ENCODE results near the gene FAM181A.

FAM181A gene

GRCh38 chr14:93945070-93945399 lies 17.9 kb downstream of the FAM181A start:
- Histone ChIP-seq H3K36me3 (ENCODE audit: low read length) (peaks cover 12% of the 10 kb centered on the region), H3K9me3 (ENCODE audit: insufficient read depth, low read length) (no peaks in the 10 kb centered on the region), H4K20me1 (ENCODE audit: low read depth, low read length) (no peaks in the 10 kb centered on the region), H3K4me3 (ENCODE audit: insufficient read depth, low read length, poor library complexity, severe bottlenecking) (no peak overlapping the region), H3K9ac (ENCODE audit: low read length) (no peak overlapping the region), H3K4me2 (ENCODE audit: low read depth, low read length, poor library complexity, severe bottlenecking) (no peak overlapping the region), H2AFZ (ENCODE audit: low read depth, low read length, severe bottlenecking) (no peak overlapping the region), H3K27me3 (ENCODE audit: low read length) (no peaks in the 10 kb centered on the region), H3K79me2 (ENCODE audit: insufficient read depth, low read length) (no peaks in the 10 kb centered on the region), H3K27ac (ENCODE audit: low read depth, low read length) (no peak overlapping the region), H3F3A (ENCODE audit: insufficient read depth) (peaks cover 3% of the 10 kb centered on the region; the same call in 1 of the 2 replicates), H3K9me2 (replicated peaks; ENCODE audit: insufficient read depth, low read length) (no peaks in the 10 kb centered on the region)
- no peak for TF ChIP-seq EZH2phosphoT487 (conservative IDR thresholded peaks at IDR 0.05; ENCODE audit: low read length)
- TF ChIP-seq, protein P1, sequence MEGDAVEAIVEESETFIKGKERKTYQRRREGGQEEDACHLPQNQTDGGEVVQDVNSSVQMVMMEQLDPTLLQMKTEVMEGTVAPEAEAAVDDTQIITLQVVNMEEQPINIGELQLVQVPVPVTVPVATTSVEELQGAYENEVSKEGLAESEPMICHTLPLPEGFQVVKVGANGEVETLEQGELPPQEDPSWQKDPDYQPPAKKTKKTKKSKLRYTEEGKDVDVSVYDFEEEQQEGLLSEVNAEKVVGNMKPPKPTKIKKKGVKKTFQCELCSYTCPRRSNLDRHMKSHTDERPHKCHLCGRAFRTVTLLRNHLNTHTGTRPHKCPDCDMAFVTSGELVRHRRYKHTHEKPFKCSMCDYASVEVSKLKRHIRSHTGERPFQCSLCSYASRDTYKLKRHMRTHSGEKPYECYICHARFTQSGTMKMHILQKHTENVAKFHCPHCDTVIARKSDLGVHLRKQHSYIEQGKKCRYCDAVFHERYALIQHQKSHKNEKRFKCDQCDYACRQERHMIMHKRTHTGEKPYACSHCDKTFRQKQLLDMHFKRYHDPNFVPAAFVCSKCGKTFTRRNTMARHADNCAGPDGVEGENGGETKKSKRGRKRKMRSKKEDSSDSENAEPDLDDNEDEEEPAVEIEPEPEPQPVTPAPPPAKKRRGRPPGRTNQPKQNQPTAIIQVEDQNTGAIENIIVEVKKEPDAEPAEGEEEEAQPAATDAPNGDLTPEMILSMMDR (IDR thresholded peaks at IDR 0.05; ENCODE audit: insufficient read depth, low read length, poor library complexity, severe bottlenecking) = no peak

DNA sequence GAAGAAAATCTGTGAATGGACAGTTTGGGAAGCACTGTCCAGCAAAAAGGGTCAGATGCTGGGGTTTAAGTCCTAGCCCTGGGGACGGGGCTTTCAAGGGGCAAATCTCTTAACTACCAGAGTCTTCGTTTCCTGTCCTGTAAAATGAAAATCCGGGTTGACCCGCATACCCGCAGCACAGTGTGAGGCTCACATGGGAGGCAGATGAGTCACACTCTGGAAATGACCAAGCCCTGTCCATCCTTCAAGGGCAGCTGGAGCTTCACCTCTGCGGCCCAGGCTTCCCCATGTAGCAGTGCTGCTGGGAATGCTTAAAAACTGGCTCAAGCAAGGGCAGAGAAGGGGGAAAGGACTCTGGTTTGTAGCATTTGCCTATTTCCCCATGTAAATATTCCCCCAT lies 19.0 kb downstream of the FAM181A start:
- no peaks in the 10 kb centered on the region for H3K27me3 ChIP-seq (ENCODE audit: low read length)
- peaks cover 12% of the 10 kb centered on the region for H3K36me3 ChIP-seq (ENCODE audit: low read length)
- no peak overlapping the region for H3K4me2 ChIP-seq (ENCODE audit: low read depth, low read length, poor library complexity, severe bottlenecking)
- H2AFZ ChIP-seq (ENCODE audit: low read depth, low read length, severe bottlenecking) = no peak overlapping the region
- H4K20me1 ChIP-seq (ENCODE audit: low read depth, low read length) = no peaks in the 10 kb centered on the region
- H3K9me2 ChIP-seq (replicated peaks; ENCODE audit: insufficient read depth, low read length) = no peaks in the 10 kb centered on the region
- TF ChIP-seq, protein P1 (IDR thresholded peaks at IDR 0.05; ENCODE audit: insufficient read depth, low read length, poor library complexity, severe bottlenecking) = no peak
- no peak for TF ChIP-seq EZH2phosphoT487 (conservative IDR thresholded peaks at IDR 0.05; ENCODE audit: low read length)
- H3K9ac ChIP-seq (ENCODE audit: low read length) = no peak overlapping the region
- H3F3A ChIP-seq (ENCODE audit: insufficient read depth) = peaks cover 3% of the 10 kb centered on the region; the same call in 1 of the 2 replicates
- H3K79me2 ChIP-seq (ENCODE audit: insufficient read depth, low read length) = no peaks in the 10 kb centered on the region
- no peak overlapping the region for H3K27ac ChIP-seq (ENCODE audit: low read depth, low read length)
- no peaks in the 10 kb centered on the region for H3K9me3 ChIP-seq (ENCODE audit: insufficient read depth, low read length)
- H3K4me3 ChIP-seq (ENCODE audit: insufficient read depth, low read length, poor library complexity, severe bottlenecking) = no peak overlapping the region

DNA sequence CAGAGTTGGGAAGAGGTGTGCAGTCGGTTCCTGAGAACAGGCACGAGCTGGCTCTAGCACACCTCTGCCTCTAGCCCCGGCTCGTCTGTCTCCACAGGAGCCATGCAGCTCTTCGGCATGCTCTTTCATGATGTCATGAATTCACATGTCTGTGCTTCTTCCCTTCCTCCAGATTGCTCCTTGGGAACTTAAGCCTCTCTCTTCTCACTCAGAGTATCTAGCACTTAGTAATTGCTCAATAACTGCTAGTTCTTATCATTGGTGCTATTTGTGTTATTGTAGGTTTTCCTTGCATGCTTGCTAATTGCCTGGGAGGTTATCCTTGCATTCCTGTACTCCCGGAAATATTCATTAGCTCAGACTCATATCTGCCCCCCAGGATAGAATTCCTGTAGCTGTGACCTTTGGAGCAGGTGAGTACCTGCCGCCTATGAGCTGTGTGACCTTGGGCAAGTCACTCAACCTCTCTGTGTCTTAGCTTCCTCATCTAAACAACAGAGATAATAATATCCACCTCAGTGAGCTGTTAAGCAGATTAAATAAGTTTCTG lies 19.5 kb downstream of the FAM181A start:
- H3K4me2 ChIP-seq (ENCODE audit: low read depth, low read length, poor library complexity, severe bottlenecking) = no peak overlapping the region
- H3K9me2 ChIP-seq (replicated peaks; ENCODE audit: insufficient read depth, low read length) = no peaks in the 10 kb centered on the region
- H3K79me2 ChIP-seq (ENCODE audit: insufficient read depth, low read length) = no peaks in the 10 kb centered on the region
- peaks cover 12% of the 10 kb centered on the region for H3K36me3 ChIP-seq (ENCODE audit: low read length)
- H3K27me3 ChIP-seq (ENCODE audit: low read length) = no peaks in the 10 kb centered on the region
- no peak overlapping the region for H2AFZ ChIP-seq (ENCODE audit: low read depth, low read length, severe bottlenecking)
- H3F3A ChIP-seq (ENCODE audit: insufficient read depth) = peaks cover 3% of the 10 kb centered on the region; the same call in 1 of the 2 replicates
- no peaks in the 10 kb centered on the region for H3K9me3 ChIP-seq (ENCODE audit: insufficient read depth, low read length)
- H3K9ac ChIP-seq (ENCODE audit: low read length) = no peak overlapping the region
- no peak for TF ChIP-seq EZH2phosphoT487 (conservative IDR thresholded peaks at IDR 0.05; ENCODE audit: low read length)
- TF ChIP-seq, protein P1 (IDR thresholded peaks at IDR 0.05; ENCODE audit: insufficient read depth, low read length, poor library complexity, severe bottlenecking) = no peak
- no peak overlapping the region for H3K4me3 ChIP-seq (ENCODE audit: insufficient read depth, low read length, poor library complexity, severe bottlenecking)
- H3K27ac ChIP-seq (ENCODE audit: low read depth, low read length) = no peak overlapping the region
- H4K20me1 ChIP-seq (ENCODE audit: low read depth, low read length) = no peaks in the 10 kb centered on the region
